ENCODE measurements around the gene HSD11B1L.

Gene HSD11B1L

GRCh38 chr19:5666921-5667610 is 13.8 kb upstream of the HSD11B1L start:
- TF ChIP-seq, protein P1, sequence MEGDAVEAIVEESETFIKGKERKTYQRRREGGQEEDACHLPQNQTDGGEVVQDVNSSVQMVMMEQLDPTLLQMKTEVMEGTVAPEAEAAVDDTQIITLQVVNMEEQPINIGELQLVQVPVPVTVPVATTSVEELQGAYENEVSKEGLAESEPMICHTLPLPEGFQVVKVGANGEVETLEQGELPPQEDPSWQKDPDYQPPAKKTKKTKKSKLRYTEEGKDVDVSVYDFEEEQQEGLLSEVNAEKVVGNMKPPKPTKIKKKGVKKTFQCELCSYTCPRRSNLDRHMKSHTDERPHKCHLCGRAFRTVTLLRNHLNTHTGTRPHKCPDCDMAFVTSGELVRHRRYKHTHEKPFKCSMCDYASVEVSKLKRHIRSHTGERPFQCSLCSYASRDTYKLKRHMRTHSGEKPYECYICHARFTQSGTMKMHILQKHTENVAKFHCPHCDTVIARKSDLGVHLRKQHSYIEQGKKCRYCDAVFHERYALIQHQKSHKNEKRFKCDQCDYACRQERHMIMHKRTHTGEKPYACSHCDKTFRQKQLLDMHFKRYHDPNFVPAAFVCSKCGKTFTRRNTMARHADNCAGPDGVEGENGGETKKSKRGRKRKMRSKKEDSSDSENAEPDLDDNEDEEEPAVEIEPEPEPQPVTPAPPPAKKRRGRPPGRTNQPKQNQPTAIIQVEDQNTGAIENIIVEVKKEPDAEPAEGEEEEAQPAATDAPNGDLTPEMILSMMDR (IDR thresholded peaks at IDR 0.05; ENCODE audit: low read depth, low read length): no peak
- no peak overlapping the region for H3K4me3 ChIP-seq (ENCODE audit: low read depth, low read length)

- TF ChIP-seq, protein P1 (IDR thresholded peaks at IDR 0.05; ENCODE audit: low read depth, low read length): no peak
- no peak overlapping the region for H3K4me3 ChIP-seq (ENCODE audit: low read depth, low read length)
Observed at GRCh38 chr19:5667751-5668271, 13.0 kb upstream of the HSD11B1L start.

GRCh38 chr19:5669212-5669611 is 11.6 kb upstream of the HSD11B1L start:
- TF ChIP-seq, protein P1 (IDR thresholded peaks at IDR 0.05; ENCODE audit: low read depth, low read length): no peak
- no peak overlapping the region for H3K4me3 ChIP-seq (ENCODE audit: low read depth, low read length)

- H3K4me3 ChIP-seq (ENCODE audit: low read depth, low read length): no peak overlapping the region
- TF ChIP-seq, protein P1 (IDR thresholded peaks at IDR 0.05; ENCODE audit: low read depth, low read length): no peak
Observed at GRCh38 chr19:5671600-5671999, 9.2 kb upstream of the HSD11B1L start.

- no peak overlapping the region for H3K4me3 ChIP-seq (ENCODE audit: low read depth, low read length)
- TF ChIP-seq, protein P1 (IDR thresholded peaks at IDR 0.05; ENCODE audit: low read depth, low read length): no peak
Observed at GRCh38 chr19:5672708-5673459, 7.9 kb upstream of the HSD11B1L start.

- no peak overlapping the region for H3K4me3 ChIP-seq (ENCODE audit: low read depth, low read length)
- TF ChIP-seq, protein P1 (IDR thresholded peaks at IDR 0.05; ENCODE audit: low read depth, low read length): no peak
Observed at GRCh38 chr19:5673752-5674151, 7.1 kb upstream of the HSD11B1L start.

DNA sequence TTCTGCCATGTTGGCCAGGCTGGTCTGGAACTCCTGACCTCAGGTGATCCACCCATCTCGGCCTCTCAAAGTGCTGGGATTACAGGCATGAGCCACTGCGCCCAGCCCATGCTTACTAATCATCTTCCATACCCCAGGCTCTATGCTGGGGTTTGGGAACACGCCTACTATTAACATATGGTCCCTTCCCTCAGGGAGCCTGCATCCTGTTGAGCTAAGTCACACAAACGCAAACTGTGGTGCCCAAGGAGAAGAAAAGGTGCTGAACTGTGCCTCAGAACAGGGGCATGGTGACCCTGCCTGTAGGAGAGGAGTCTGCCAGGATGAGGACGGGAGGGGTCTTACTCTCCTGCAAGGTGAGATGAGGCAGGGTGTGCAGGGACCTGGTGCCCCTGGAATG is 6.1 kb upstream of the HSD11B1L start:
- TF ChIP-seq, protein P1 (IDR thresholded peaks at IDR 0.05; ENCODE audit: low read depth, low read length): no peak

More for the DNA sequence above, 6.1 kb upstream of the HSD11B1L start:
- H3K4me3 ChIP-seq (ENCODE audit: low read depth, low read length): no peak overlapping the region

All from WI38 (cell line).